ENCODE results near the gene GPN2. TPM values are rescaled to one million over a fixed set of nuclear protein-coding genes. Genes with fewer than 3 reads are reported as not detected.

Gene GPN2
- total RNA-seq, 1 donor from 2014 or later, result 46.4 TPM

- no peaks in the 10 kb centered on the region for H3K9me3 Mint-ChIP-seq
- peaks cover 4% of the 10 kb centered on the region for H3K36me3 Mint-ChIP-seq (ENCODE audit: low read depth)
- no peaks in the 10 kb centered on the region for H3K27me3 Mint-ChIP-seq (ENCODE audit: insufficient read depth)
- intact Hi-C loops (cut with micrococcal nuclease), result loop anchor here (10.0 kb wide), 1 partner anchor 387 kb away; the partner anchor contains the start of gene HMGN2
- H3K4me3 Mint-ChIP-seq, result no peak overlapping the region
- peaks cover 32% of the 10 kb centered on the region for H3K4me1 Mint-ChIP-seq (ENCODE audit: low read depth)
- H3K27ac Mint-ChIP-seq, result no peak overlapping the region
- no peak for DNase-seq (ENCODE audit: low spot score)
Measured at GRCh38 chr1:26861889-26862378, 28.1 kb downstream of the GPN2 start.

- H3K27ac Mint-ChIP-seq, result no peak overlapping the region
- H3K4me1 Mint-ChIP-seq (ENCODE audit: low read depth), result peaks cover 32% of the 10 kb centered on the region
- H3K4me3 Mint-ChIP-seq, result no peak overlapping the region
- no peaks in the 10 kb centered on the region for H3K27me3 Mint-ChIP-seq (ENCODE audit: insufficient read depth)
- H3K9me3 Mint-ChIP-seq, result no peaks in the 10 kb centered on the region
- intact Hi-C loops (cut with micrococcal nuclease), result loop anchor here (10.0 kb wide), 1 partner anchor 386 kb away; the partner anchor contains the start of gene HMGN2
- no peak for DNase-seq (ENCODE audit: low spot score)
- H3K36me3 Mint-ChIP-seq (ENCODE audit: low read depth), result peaks cover 7% of the 10 kb centered on the region
Measured at GRCh38 chr1:26861286-26861701, 28.8 kb downstream of the GPN2 start.

GRCh38 chr1:26858891-26859640 lies 31.0 kb downstream of the GPN2 start:
- Mint-ChIP-seq H3K9me3 (no peaks in the 10 kb centered on the region), H3K4me1 (ENCODE audit: low read depth) (peaks cover 23% of the 10 kb centered on the region), H3K4me3 (no peak overlapping the region), H3K36me3 (ENCODE audit: low read depth) (peaks cover 17% of the 10 kb centered on the region), H3K27me3 (ENCODE audit: insufficient read depth) (no peaks in the 10 kb centered on the region), H3K27ac (no peak overlapping the region)
- intact Hi-C loops (cut with micrococcal nuclease), result no loop called here
- DNase-seq (ENCODE audit: low spot score), result no peak

- Mint-ChIP-seq H3K9me3 (no peaks in the 10 kb centered on the region), H3K27me3 (ENCODE audit: insufficient read depth) (no peaks in the 10 kb centered on the region), H3K4me3 (no peak overlapping the region), H3K36me3 (ENCODE audit: low read depth) (peaks cover 19% of the 10 kb centered on the region), H3K4me1 (ENCODE audit: low read depth) (peaks cover 14% of the 10 kb centered on the region), H3K27ac (no peak overlapping the region)
- intact Hi-C loops (cut with micrococcal nuclease), result no loop called here
- no peak for DNase-seq (ENCODE audit: low spot score)
Measured at GRCh38 chr1:26858160-26858559, 31.9 kb downstream of the GPN2 start.

- no peak for DNase-seq (ENCODE audit: low spot score)
- Mint-ChIP-seq H3K27me3 (ENCODE audit: insufficient read depth) (no peaks in the 10 kb centered on the region), H3K27ac (no peak overlapping the region)
Measured at GRCh38 chr1:26857473-26858060, 32.5 kb downstream of the GPN2 start.

GRCh38 chr1:26856604-26857469 lies 33.2 kb downstream of the GPN2 start:
- no peaks in the 10 kb centered on the region for H3K9me3 Mint-ChIP-seq
- H3K27me3 Mint-ChIP-seq (ENCODE audit: insufficient read depth), result no peaks in the 10 kb centered on the region
- H3K4me3 Mint-ChIP-seq, result no peak overlapping the region
- DNase-seq (ENCODE audit: low spot score), result no peak
- H3K4me1 Mint-ChIP-seq (ENCODE audit: low read depth), result peaks cover 4% of the 10 kb centered on the region
- intact Hi-C loops (cut with micrococcal nuclease), result no loop called here
- peak overlapping the region; percentile 8 for H3K27ac Mint-ChIP-seq
- peaks cover 32% of the 10 kb centered on the region for H3K36me3 Mint-ChIP-seq (ENCODE audit: low read depth)

More at GRCh38 chr1:26857473-26858060, 32.5 kb downstream of the GPN2 start:
- Mint-ChIP-seq H3K9me3 (no peaks in the 10 kb centered on the region), H3K4me1 (ENCODE audit: low read depth) (peaks cover 8% of the 10 kb centered on the region), H3K36me3 (ENCODE audit: low read depth) (peaks cover 25% of the 10 kb centered on the region), H3K4me3 (no peak overlapping the region)
- intact Hi-C loops (cut with micrococcal nuclease), result no loop called here

- H3K4me1 Mint-ChIP-seq (ENCODE audit: low read depth), result peaks cover 2% of the 10 kb centered on the region
- no peak for DNase-seq (ENCODE audit: low spot score)
- no peak overlapping the region for H3K27ac Mint-ChIP-seq
- no peaks in the 10 kb centered on the region for H3K9me3 Mint-ChIP-seq
- H3K36me3 Mint-ChIP-seq (ENCODE audit: low read depth), result peaks cover 37% of the 10 kb centered on the region
- no peak overlapping the region for H3K4me3 Mint-ChIP-seq
- intact Hi-C loops (cut with micrococcal nuclease), result no loop called here
- H3K27me3 Mint-ChIP-seq (ENCODE audit: insufficient read depth), result no peaks in the 10 kb centered on the region
Measured at GRCh38 chr1:26856181-26856580, 33.9 kb downstream of the GPN2 start.

DNA sequence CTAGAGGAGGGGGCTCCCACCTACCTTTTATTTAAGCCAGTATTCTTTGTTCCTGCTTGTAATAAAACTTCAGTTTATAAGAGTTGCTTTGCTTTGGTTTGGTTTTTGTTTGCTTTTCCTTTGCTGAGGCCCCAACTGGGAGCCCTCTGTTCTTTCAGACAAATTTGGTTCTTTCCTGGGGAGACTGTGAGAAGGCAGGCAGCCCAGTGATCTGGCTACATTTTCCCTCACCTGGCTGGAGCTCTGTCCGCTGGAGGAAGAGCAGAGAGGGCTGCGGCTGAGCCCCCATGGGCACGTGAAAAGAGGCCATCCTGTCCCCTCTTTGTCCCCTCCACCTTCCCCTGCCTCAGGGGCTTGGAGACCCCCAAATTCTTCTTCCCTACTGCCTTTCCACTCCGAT lies 34.4 kb downstream of the GPN2 start:
- Mint-ChIP-seq H3K4me3 (no peak overlapping the region), H3K27me3 (ENCODE audit: insufficient read depth) (no peaks in the 10 kb centered on the region), H3K9me3 (no peaks in the 10 kb centered on the region), H3K4me1 (ENCODE audit: low read depth) (no peaks in the 10 kb centered on the region), H3K36me3 (ENCODE audit: low read depth) (peaks cover 41% of the 10 kb centered on the region), H3K27ac (no peak overlapping the region)
- intact Hi-C loops (cut with micrococcal nuclease), result no loop called here
- DNase-seq (ENCODE audit: low spot score), result no peak

- no peak for DNase-seq (ENCODE audit: low spot score)
- Mint-ChIP-seq H3K27ac (no peak overlapping the region), H3K36me3 (ENCODE audit: low read depth) (peaks cover 47% of the 10 kb centered on the region), H3K4me1 (ENCODE audit: low read depth) (no peaks in the 10 kb centered on the region), H3K27me3 (ENCODE audit: insufficient read depth) (no peaks in the 10 kb centered on the region), H3K9me3 (no peaks in the 10 kb centered on the region), H3K4me3 (no peak overlapping the region)
- intact Hi-C loops (cut with micrococcal nuclease), result no loop called here
Measured at GRCh38 chr1:26854906-26855305, 35.2 kb downstream of the GPN2 start.

- H3K9me3 Mint-ChIP-seq, result no peaks in the 10 kb centered on the region
- H3K4me1 Mint-ChIP-seq (ENCODE audit: low read depth), result no peaks in the 10 kb centered on the region
- H3K36me3 Mint-ChIP-seq (ENCODE audit: low read depth), result peaks cover 56% of the 10 kb centered on the region
- no peak overlapping the region for H3K27ac Mint-ChIP-seq
- DNase-seq (ENCODE audit: low spot score), result no peak
- intact Hi-C loops (cut with micrococcal nuclease), result loop anchor here (1.0 kb wide), 2 partner anchors 11 to 25 kb away; no protein-coding TSS in a partner anchor
- no peak overlapping the region for H3K4me3 Mint-ChIP-seq
- no peaks in the 10 kb centered on the region for H3K27me3 Mint-ChIP-seq (ENCODE audit: insufficient read depth)
Measured at GRCh38 chr1:26853600-26853999, 36.5 kb downstream of the GPN2 start.

GRCh38 chr1:26853156-26853555 lies 36.9 kb downstream of the GPN2 start:
- Mint-ChIP-seq H3K4me3 (no peak overlapping the region), H3K27me3 (ENCODE audit: insufficient read depth) (no peaks in the 10 kb centered on the region), H3K27ac (no peak overlapping the region), H3K4me1 (ENCODE audit: low read depth) (no peaks in the 10 kb centered on the region), H3K9me3 (no peaks in the 10 kb centered on the region), H3K36me3 (ENCODE audit: low read depth) (peaks cover 59% of the 10 kb centered on the region)
- DNase-seq (ENCODE audit: low spot score), result peak; percentile 53
- intact Hi-C loops (cut with micrococcal nuclease), result loop anchor here (1.0 kb wide), 2 partner anchors 11 to 25 kb away; no protein-coding TSS in a partner anchor

DNA sequence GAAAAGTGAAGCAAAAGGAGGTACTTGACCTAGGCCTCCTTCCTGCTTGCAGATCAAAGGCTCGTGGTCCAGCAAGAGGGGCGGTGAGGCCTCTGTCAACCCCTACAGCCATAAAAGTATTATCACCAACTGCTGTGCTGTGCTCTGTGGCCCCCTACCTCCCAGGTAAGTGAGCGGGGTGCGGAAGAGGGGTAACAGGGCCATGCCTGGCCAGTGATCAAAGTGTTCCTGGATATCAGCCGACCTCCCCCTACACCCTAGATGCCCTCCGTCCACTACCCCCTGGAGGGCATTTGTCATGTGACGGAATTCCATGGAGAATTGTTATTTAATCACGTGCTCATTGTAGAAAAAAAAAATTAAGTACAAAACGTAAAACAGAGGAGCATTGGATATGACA lies 37.4 kb downstream of the GPN2 start:
- H3K36me3 Mint-ChIP-seq (ENCODE audit: low read depth), result peaks cover 61% of the 10 kb centered on the region
- H3K27me3 Mint-ChIP-seq (ENCODE audit: insufficient read depth), result no peaks in the 10 kb centered on the region
- H3K27ac Mint-ChIP-seq, result no peak overlapping the region
- no peak overlapping the region for H3K4me3 Mint-ChIP-seq
- intact Hi-C loops (cut with micrococcal nuclease), result loop anchor here (1.0 kb wide), 2 partner anchors 12 to 26 kb away; no protein-coding TSS in a partner anchor
- no peak for DNase-seq (ENCODE audit: low spot score)
- H3K4me1 Mint-ChIP-seq (ENCODE audit: low read depth), result no peaks in the 10 kb centered on the region
- no peaks in the 10 kb centered on the region for H3K9me3 Mint-ChIP-seq
